Transverse colon (tissue), 4 donors: Measurements from ENCODE around the gene TRA2B. TPM values are rescaled to one million over a fixed set of nuclear protein-coding genes. Genes with fewer than 3 reads are reported as not detected.

Experiments
- DNase-seq: peaks from one replicate; pipeline ENCODE4 v3.0.0-alpha.2; 2019
- H3K27ac ChIP-seq, 4 donors: fragments of 200-600 bp; sonication (generic); 2 replicates each; pipeline ENCODE4 v1.5.1; 2016 to 2018; ENCODE audit warnings: inconsistent platforms in 4 of 4
- H3K27me3 ChIP-seq: fragments of 200-600 bp; sonication (generic); 2 replicates; pipeline ENCODE4 v1.5.1; 2017; ENCODE audit warnings: inconsistent platforms
- H3K36me3 ChIP-seq, 4 donors: fragments of 200-600 bp; sonication (generic); 2 replicates each; pipeline ENCODE4 v1.5.1; 2017 to 2019; ENCODE audit warnings: inconsistent platforms in 4 of 4
- H3K4me1 ChIP-seq, 4 donors: fragments of 200-600 bp; sonication (generic); 2 replicates each; pipeline ENCODE4 v1.5.1; 2017 to 2020; ENCODE audit warnings: inconsistent platforms in 4 of 4
- H3K4me3 ChIP-seq, 4 donors: fragments of 200-600 bp; sonication (generic); 1 replicate in 1 of 4; 2 replicates in 3 of 4; pipeline versions ENCODE4 v1.5.1 to v1.6.1; 2017 to 2019; ENCODE audit warnings: inconsistent platforms in 4 of 4
- H3K9me3 ChIP-seq, 2 donors: fragments of 200-600 bp; sonication (generic); 2 replicates each; pipeline ENCODE4 v1.5.1; 2017 to 2019; ENCODE audit warnings: inconsistent platforms in 2 of 2
- EP300 ChIP-seq: sonication (generic); formaldehyde crosslinking; IDR thresholded peaks from one replicate; pipeline ENCODE4 v1.6.1; 2017; ENCODE audit warnings: antibody characterized with exemption, low read depth
- POLR2A ChIP-seq: fragments of 450-650 bp; IDR thresholded peaks from one replicate; pipeline ENCODE4 v1.6.1; 2016; ENCODE audit warnings: antibody characterized with exemption, mild to moderate bottlenecking, moderate library complexity
- POLR2AphosphoS5 ChIP-seq, 3 donors: sonication (generic); formaldehyde crosslinking; IDR thresholded peaks; one replicate each; pipeline ENCODE4 v1.6.1; 2016; ENCODE audit warnings: antibody characterized with exemption in 3 of 3
- whole genome bisulfite sequencing, 2 donors: methylation state at CpG; one replicate each; pipeline ENCODE4 v1.1.5; 2018; ENCODE audit warnings: low coverage in 1 of 2; 5-methylcytosine and 5-hydroxymethylcytosine counted together
- in situ Hi-C, 4 donors: fragments of 200-750 bp; cut with MboI; loops; one replicate each; pipeline versions ENCODE4 v1.15.0 to v1.15.1; 2017; ENCODE audit warnings: low sequenced_read_pairs in 3 of 4, low pct_ligation_motif_present in 1 of 4, low pct_unique_long_range_greater_than_20kb in 1 of 4
- intact Hi-C: fragments of 100-400 bp; cut with DNase I; formaldehyde crosslinking; loops from one replicate; pipeline ENCODE4 v1.15.1; 2023; ENCODE audit warnings: low total_unique reads
- total RNA-seq, 4 donors: library from RNA; depleted of rRNA; stranded (reverse); fragments of >200 nt; gene quantifications; one replicate each; pipeline ENCODE4 v1.1.0, GENCODE V29; 2016
- TF ChIP-seq, protein P1 (sequence below), 5 experiments: fragments of 200-600 bp in 3 of 5; fragments of 450-650 bp in 2 of 5; sonication (generic) in 3 of 5; IDR thresholded peaks; 1 replicate in 2 of 5; 2 replicates in 3 of 5; pipeline ENCODE4 v1.5.1; 2016 to 2017; ENCODE audit warnings: antibody characterized with exemption in 5 of 5, inconsistent platforms in 3 of 5, mild to moderate bottlenecking in 2 of 5, moderate library complexity in 1 of 5

Gene TRA2B
- total RNA-seq, 4 donors from 2014 or later, result 69.1 to 154 (median 92.6) TPM

DNA sequence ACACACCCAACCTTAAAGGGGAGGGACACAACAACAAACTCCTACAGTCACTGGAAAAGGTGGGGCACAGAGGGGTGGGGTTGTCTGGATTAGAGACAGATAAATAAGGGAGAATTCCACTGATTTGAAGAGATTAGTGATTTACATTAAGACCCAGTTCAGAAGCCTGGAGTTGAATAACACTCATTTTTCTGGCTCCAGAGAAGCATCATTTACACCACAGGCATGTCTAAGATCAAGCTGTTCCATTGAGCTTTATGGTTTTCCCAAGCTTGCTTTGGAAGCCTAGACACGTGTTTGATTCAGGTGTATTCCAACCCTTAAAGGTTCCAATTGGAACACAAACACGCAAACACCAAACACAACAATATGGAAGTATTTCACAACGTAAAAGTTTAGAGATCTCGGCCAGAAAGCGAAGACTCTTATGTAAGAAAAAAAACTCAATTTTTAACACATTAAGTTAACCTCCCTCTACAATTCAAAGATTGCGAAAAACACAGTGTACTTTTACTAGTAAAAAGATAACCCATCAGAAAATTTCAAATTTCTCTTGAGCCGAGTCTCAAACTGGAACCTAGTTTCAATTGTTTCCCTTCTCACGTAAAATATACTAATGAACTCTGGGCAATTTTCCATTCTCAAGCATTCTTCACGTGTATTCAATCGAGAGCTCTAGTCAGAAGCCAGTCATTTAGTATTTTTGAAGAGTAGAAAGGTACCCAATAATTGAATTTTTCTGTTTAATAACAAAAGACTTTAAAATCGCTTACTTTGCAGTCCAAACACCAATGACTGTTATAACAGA is 2.1 kb downstream of the TRA2B start:
- in situ Hi-C loops, result no loop called here
- Histone ChIP-seq H3K27me3 (no peaks in the 10 kb centered on the region), H3K36me3 (no peaks in the 10 kb centered on the region), H3K27ac (peak overlapping the region; percentile 98 to 100 (median 98)), H3K9me3 (no peaks in the 10 kb centered on the region), H3K4me3 (peak overlapping the region; percentile 19 to 94 (median 74)), H3K4me1 (peaks cover 33 to 56% (median 48%) of the 10 kb centered on the region in 4 donors)
- TF ChIP-seq POLR2A (no peak), POLR2AphosphoS5 (IDR thresholded peaks at IDR 0.05) (no peak), EP300 (no peak)
- TF ChIP-seq, protein P1, sequence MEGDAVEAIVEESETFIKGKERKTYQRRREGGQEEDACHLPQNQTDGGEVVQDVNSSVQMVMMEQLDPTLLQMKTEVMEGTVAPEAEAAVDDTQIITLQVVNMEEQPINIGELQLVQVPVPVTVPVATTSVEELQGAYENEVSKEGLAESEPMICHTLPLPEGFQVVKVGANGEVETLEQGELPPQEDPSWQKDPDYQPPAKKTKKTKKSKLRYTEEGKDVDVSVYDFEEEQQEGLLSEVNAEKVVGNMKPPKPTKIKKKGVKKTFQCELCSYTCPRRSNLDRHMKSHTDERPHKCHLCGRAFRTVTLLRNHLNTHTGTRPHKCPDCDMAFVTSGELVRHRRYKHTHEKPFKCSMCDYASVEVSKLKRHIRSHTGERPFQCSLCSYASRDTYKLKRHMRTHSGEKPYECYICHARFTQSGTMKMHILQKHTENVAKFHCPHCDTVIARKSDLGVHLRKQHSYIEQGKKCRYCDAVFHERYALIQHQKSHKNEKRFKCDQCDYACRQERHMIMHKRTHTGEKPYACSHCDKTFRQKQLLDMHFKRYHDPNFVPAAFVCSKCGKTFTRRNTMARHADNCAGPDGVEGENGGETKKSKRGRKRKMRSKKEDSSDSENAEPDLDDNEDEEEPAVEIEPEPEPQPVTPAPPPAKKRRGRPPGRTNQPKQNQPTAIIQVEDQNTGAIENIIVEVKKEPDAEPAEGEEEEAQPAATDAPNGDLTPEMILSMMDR (IDR thresholded peaks at IDR 0.05), result no peak
- no peak for DNase-seq
- intact Hi-C loops, result no loop called here
- WGBS, 2 donors, result 1 to 2% methylated on average over 11 of the region's 11 CpGs

DNA sequence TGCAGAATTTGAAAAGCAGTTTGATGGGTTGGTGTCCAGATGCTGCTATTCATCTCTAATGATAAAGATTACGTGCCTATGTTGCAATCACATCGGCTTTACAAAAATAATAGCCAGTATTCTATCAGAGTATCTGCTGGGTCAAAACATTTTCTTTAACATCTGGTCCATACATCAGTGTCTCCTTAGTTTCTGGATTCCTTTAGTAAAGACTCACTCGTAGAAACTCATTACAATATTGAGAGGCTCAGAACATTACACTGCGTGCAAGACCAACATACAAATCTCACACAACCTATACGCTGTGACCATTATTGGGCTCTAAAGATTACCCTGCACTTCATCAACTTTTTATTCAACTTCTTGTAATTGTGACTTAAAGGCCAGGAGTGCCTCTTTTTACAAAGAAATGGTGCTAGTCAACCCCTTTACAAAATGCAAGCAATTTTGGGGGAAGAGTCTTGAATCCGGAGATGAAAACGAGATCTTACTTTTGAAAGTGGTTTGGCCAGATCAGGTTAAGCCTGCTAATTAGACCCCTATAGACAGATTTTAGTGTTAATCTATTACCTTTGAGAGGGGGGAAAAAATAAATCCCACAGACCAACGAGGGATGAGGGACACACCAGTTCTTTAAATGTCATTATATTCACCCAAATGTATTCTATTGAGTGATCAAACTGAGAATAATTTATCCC is 2.9 kb downstream of the TRA2B start:
- TF ChIP-seq EP300 (no peak), POLR2AphosphoS5 (IDR thresholded peaks at IDR 0.05) (no peak), POLR2A (no peak)
- Histone ChIP-seq H3K36me3 (no peaks in the 10 kb centered on the region), H3K27ac (peak overlapping the region; percentile 98 to 100 (median 98)), H3K4me1 (peaks cover 41 to 63% (median 55%) of the 10 kb centered on the region in 4 donors), H3K27me3 (no peaks in the 10 kb centered on the region), H3K9me3 (no peaks in the 10 kb centered on the region), H3K4me3 (peak overlapping the region; percentile 9 to 94 (median 74))
- intact Hi-C loops (no loop called here), in situ Hi-C loops (no loop called here)
- DNase-seq, result no peak
- WGBS, 2 donors, result 0 to 2% methylated on average over 8 of the region's 8 CpGs

DNA sequence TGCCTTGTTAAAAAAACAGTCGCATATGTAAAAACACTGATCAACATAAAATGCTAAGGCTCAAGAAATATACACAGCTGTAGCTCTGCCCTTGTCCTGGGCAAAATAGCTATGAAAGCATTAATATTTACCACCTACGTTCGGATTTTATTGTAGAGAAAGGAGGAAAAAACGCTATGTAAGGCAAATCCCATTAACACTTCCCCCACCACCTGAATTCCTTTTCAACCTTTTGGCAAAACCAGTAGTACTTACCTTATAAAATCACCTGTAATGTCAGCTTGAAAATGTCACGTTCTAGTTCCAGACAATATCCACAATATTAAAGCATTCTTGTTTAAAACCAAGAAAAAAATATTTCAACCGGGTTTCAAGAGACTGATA is 3.6 kb downstream of the TRA2B start:
- in situ Hi-C loops, result no loop called here
- Histone ChIP-seq H3K4me1 (peaks cover 47 to 71% (median 63%) of the 10 kb centered on the region in 4 donors), H3K4me3 (peak overlapping the region in 3 of 4 donors; percentile 73 to 94 (median 75)), H3K27me3 (no peaks in the 10 kb centered on the region), H3K36me3 (no peaks in the 10 kb centered on the region), H3K27ac (peak overlapping the region; percentile 98 to 100 (median 98)), H3K9me3 (no peaks in the 10 kb centered on the region)
- TF ChIP-seq POLR2A (no peak), POLR2AphosphoS5 (IDR thresholded peaks at IDR 0.05) (no peak), EP300 (no peak)
- TF ChIP-seq, protein P1 (IDR thresholded peaks at IDR 0.05), result no peak
- intact Hi-C loops, result no loop called here
- WGBS, 2 donors, result 0 to 3% methylated on average over 6 of the region's 6 CpGs
- DNase-seq, result no peak

DNA sequence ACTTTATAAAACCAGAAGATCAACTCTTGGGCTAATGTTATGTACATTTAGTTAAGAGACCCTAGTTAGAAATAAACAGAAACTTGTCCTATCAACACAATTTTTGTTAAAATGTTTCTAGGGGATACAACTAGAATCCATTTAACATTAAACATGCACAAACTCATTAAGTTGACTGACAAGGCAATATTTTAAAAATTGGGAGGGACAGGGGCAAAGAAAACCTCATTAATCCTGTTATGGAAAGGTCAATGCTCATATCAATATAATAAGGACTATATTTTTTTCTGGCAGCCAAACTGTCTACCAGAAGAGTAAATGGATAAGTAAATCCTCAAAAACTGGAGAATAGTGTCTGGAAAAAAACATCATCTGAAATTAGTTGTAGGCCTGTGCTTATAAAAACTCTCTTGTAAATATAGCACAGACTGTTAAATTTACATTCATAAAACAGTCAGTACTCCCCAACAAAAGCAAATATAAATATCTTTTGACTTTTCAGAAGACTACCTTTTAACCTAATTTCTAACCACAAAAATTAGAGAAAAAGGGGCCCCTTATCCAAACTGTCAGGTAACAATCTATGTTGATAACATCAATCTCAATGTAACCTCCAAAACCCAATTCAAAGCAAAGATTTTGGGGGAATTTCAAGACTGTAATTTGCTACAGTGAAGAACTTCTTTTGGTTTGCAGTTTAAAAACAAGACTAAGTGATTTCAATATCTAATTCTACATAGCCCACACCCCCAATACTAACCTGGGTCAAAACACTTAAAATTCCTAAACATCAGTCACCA is 4.2 kb downstream of the TRA2B start:
- peak overlapping the region in 3 of 4 donors; percentile 98 to 100 (median 98) for H3K27ac ChIP-seq
- no peaks in the 10 kb centered on the region for H3K9me3 ChIP-seq
- no peak for DNase-seq
- in situ Hi-C loops, result no loop called here
- H3K36me3 ChIP-seq, result no peaks in the 10 kb centered on the region
- TF ChIP-seq EP300 (no peak), POLR2AphosphoS5 (IDR thresholded peaks at IDR 0.05) (no peak)
- TF ChIP-seq, protein P1 (IDR thresholded peaks at IDR 0.05), result no peak
- H3K4me3 ChIP-seq, result peak overlapping the region in 2 of 4 donors; percentile 73 to 94
- intact Hi-C loops, result no loop called here
- no peaks in the 10 kb centered on the region for H3K27me3 ChIP-seq
- H3K4me1 ChIP-seq, result peaks cover 53 to 77% (median 69%) of the 10 kb centered on the region in 4 donors
